K562 treated with DMSO at 1 percent for 48 hours (cell line): ENCODE results near the gene KCNG2. TPM values are rescaled to one million over a fixed set of nuclear protein-coding genes. Genes with fewer than 3 reads are reported as not detected.

Experiments
- total RNA-seq: library from RNA; unstranded; fragments of 300-600 nt; gene quantifications from 2 replicates; pipeline ENCODE4 v1.2.3, GENCODE V29; 2022; ENCODE audit warnings: low replicate concordance; ENCODE audit errors: extremely low read depth

The KCNG2 gene
- not detected in 2 replicates for total RNA-seq

DNA sequence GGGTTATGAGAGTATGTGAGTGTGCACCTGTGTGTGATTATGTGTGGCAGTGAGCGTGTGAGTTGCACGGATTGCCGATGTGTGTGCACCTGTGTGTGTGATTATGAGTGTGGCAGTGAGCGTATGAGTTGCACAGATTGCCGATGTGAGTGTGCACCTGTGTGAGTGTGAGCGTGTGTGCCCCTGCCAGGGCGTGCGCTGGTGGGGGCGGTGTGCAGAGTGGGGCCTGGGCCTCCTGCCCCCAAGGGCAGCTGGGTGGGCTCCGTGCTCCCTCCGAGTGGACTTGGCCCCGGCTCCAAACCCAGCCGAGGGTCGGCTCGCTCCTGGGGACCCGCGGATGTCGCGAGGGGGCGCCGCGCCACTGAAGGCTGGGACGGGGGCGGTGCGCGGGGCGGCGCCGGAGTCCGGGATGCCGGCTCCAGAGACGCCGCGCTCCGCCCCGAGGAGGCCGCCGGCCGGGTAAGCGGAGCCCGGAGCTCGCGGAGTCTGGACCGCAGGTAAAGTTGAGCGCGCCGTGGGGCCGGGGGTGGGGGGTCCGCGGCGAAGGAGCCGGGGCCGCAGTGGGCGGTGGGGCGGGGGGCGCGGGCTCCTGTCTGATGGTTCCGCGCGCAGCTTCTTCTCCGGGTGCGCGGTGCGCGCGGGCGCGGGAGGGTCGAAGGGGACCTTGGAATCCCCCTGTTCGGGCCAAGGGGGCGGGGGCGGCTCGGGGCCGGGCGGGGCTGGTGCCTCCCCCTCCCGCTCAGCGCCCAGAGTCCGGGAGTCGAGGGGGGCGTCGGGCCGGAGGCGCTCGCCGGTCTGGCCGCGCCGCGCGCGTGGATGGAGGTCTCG, at the start of gene KCNG2:
TSS of gene KCNG2 (plus strand) at position 421 of the 828 bp plus-strand sequence. CDS start 65,730 bp downstream, outside the sequence.

Other genes starting within 250 kb of the KCNG2 start
- gene CTDP1, start 118.1 kb upstream of the KCNG2 start, total RNA-seq: not detected in 2 replicates
- not detected in 2 replicates for gene SLC66A2, start 153.7 kb downstream of the KCNG2 start, total RNA-seq
- not detected in 2 replicates for gene HSBP1L1, start 166.7 kb downstream of the KCNG2 start, total RNA-seq
- gene TXNL4A, start 190.6 kb downstream of the KCNG2 start, total RNA-seq: not detected in 2 replicates
- gene RBFA, start 236.5 kb downstream of the KCNG2 start, total RNA-seq: not detected in 2 replicates